Measurements from ENCODE around the gene HIPK3.
"Not testable (repeated sequence)": the region's sequence is repeated elsewhere in the genome, so short reads cannot be mapped to it uniquely, and the experiment has no call there.

DNA sequence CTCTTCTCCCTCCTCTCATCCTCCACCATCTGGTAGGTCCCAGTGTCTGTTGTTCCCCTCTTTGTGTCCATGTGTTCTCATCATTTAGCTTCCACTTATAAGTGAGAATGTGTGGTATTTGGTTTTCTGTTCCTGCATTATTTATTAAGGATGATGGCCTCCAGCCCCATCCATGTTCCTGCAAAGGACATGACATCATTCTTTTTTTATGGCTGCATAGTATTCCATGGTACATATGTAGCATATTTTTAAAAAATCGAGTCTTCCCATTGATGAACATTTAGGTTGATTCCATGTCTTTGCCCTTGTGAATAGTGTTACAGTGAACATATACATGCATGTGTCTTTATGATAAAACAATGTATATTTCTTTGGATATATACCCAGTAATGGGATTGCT, 4.2 kb downstream of the HIPK3 start:
- not testable (repeated sequence) for TF ChIP-seq POLR2AphosphoS5 (IDR thresholded peaks at IDR 0.05; ENCODE audit: insufficient read depth in 1 of 2, low read depth in 1 of 2); POLR2A (IDR thresholded peaks at IDR 0.05)
- TF ChIP-seq, protein P1, sequence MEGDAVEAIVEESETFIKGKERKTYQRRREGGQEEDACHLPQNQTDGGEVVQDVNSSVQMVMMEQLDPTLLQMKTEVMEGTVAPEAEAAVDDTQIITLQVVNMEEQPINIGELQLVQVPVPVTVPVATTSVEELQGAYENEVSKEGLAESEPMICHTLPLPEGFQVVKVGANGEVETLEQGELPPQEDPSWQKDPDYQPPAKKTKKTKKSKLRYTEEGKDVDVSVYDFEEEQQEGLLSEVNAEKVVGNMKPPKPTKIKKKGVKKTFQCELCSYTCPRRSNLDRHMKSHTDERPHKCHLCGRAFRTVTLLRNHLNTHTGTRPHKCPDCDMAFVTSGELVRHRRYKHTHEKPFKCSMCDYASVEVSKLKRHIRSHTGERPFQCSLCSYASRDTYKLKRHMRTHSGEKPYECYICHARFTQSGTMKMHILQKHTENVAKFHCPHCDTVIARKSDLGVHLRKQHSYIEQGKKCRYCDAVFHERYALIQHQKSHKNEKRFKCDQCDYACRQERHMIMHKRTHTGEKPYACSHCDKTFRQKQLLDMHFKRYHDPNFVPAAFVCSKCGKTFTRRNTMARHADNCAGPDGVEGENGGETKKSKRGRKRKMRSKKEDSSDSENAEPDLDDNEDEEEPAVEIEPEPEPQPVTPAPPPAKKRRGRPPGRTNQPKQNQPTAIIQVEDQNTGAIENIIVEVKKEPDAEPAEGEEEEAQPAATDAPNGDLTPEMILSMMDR (IDR thresholded peaks at IDR 0.05), result not testable (repeated sequence)

Data from vagina (tissue), 2 donors.